SU-DHL-6 (cell line): Measurements from ENCODE around the gene SLC48A1.

Experiments used
- EZH2phosphoT487 ChIP-seq: fragments of 200-600 bp; sonication (generic), shearing (Covaris generic); conservative IDR thresholded peaks from 2 replicates; pipeline ENCODE4 v1.6.1; 2018; ENCODE audit warnings: mild to moderate bottlenecking, antibody characterized with exemption, low read length, moderate library complexity, mixed read lengths
- TF ChIP-seq, protein P1 (sequence below): fragments of 200-600 bp; sonication (generic); IDR thresholded peaks from one replicate; pipeline ENCODE4 v1.5.1; 2017; ENCODE audit warnings: antibody characterized with exemption, mild to moderate bottlenecking, low read length, moderate library complexity; ENCODE audit not compliant: insufficient read depth, poor library complexity, severe bottlenecking

- TF ChIP-seq, protein P1, sequence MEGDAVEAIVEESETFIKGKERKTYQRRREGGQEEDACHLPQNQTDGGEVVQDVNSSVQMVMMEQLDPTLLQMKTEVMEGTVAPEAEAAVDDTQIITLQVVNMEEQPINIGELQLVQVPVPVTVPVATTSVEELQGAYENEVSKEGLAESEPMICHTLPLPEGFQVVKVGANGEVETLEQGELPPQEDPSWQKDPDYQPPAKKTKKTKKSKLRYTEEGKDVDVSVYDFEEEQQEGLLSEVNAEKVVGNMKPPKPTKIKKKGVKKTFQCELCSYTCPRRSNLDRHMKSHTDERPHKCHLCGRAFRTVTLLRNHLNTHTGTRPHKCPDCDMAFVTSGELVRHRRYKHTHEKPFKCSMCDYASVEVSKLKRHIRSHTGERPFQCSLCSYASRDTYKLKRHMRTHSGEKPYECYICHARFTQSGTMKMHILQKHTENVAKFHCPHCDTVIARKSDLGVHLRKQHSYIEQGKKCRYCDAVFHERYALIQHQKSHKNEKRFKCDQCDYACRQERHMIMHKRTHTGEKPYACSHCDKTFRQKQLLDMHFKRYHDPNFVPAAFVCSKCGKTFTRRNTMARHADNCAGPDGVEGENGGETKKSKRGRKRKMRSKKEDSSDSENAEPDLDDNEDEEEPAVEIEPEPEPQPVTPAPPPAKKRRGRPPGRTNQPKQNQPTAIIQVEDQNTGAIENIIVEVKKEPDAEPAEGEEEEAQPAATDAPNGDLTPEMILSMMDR: no peak
- no peak for TF ChIP-seq EZH2phosphoT487
These were observed 22.9 kb downstream of the SLC48A1 start for GRCh38 chr12:47795814-47796411.
